Activated CD8-positive, alpha-beta T cell treated with anti-CD3 and anti-CD28 coated beads for 36 hours (primary cell): ENCODE measurements around the gene OR6K2. TPM values are rescaled to one million over a fixed set of nuclear protein-coding genes. Genes with fewer than 3 reads are reported as not detected.

Source experiments
- ATAC-seq: fragments of 200-7000 bp; cut with Tn5 transposase; one replicate; pipeline ENCODE4 v1.10.0; 2021; ENCODE audit warnings: mild to moderate bottlenecking, moderate library complexity
- CTCF ChIA-PET: fragments of 350-600 bp; sonication (Branson Sonifier 250); formaldehyde crosslinking; loops from one replicate; lab custom pipeline; 2021; ENCODE audit warnings: antibody characterized with exemption; lab: Charles Lee
- POLR2A ChIA-PET: fragments of 350-600 bp; sonication (Branson Sonifier 250); formaldehyde crosslinking; loops from one replicate; lab custom pipeline; 2021; ENCODE audit warnings: antibody characterized with exemption; lab: Charles Lee
- DNase-seq: peaks from one replicate; pipeline ENCODE4 v3.0.0-alpha.2; 2020
- H3K27ac Mint-ChIP-seq: one replicate; pipeline ENCODE4 v1.8.0; 2021; ENCODE audit warnings: mild to moderate bottlenecking, mixed read lengths
- H3K27me3 Mint-ChIP-seq: one replicate; pipeline ENCODE4 v1.8.0; 2021; ENCODE audit warnings: mixed read lengths
- H3K36me3 Mint-ChIP-seq: one replicate; pipeline ENCODE4 v1.8.0; 2021; ENCODE audit warnings: low read depth, mixed read lengths
- H3K4me1 Mint-ChIP-seq: one replicate; pipeline ENCODE4 v1.8.0; 2021; ENCODE audit warnings: low read depth, mixed read lengths
- H3K4me3 Mint-ChIP-seq: one replicate; pipeline ENCODE4 v1.8.0; 2021; ENCODE audit warnings: mild to moderate bottlenecking, moderate library complexity, mixed read lengths
- H3K9me3 Mint-ChIP-seq: one replicate; pipeline ENCODE4 v1.8.0; 2021; ENCODE audit warnings: mixed read lengths
- intact Hi-C: fragments of 100-400 bp; cut with micrococcal nuclease; formaldehyde crosslinking; loops from one replicate; pipeline ENCODE4 v1.10.0; 2022
- total RNA-seq, 2 experiments: library from RNA; stranded (reverse); gene quantifications; one replicate each; pipeline ENCODE4 v1.2.3, GENCODE V29; 2021
- TF ChIP-seq, protein P1 (sequence below): fragments of 200-600 bp; IDR thresholded peaks from one replicate; pipeline ENCODE4 v1.8.0; 2022; ENCODE audit warnings: antibody characterized with exemption, mild to moderate bottlenecking

The OR6K2 gene
- total RNA-seq, 2 experiments from 2014 or later = not detected

DNA sequence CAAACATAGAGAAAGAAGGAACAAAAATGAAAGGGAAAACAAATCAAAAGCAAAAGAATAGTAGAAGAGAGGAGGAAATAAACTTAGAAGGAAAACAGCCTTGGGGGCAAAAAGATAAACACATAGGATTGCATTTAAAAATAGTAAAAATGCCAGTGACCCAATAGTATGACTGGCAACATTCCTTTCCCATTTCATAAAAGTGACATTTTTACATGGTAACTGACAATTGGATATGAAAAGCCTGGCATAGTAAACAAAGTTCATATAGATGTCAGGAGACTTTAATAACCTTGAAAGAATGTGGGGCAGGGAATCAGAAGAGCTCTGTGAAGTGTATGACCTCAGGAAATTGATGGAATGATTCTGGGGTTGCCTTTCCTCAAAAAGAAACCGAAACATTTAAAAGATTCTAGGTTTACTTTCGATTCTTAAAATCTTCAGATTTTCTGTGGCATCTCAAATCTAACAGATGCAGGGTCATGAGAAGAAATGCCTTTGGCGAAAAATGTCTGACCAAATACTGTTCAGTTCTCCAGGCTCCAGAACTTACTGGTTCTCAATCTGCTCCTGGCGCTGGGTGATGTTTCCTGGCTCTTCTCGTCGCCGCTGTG is 47.6 kb downstream of the OR6K2 start:
- Mint-ChIP-seq H3K4me1 (peaks cover 2% of the 10 kb centered on the region), H3K9me3 (no peaks in the 10 kb centered on the region), H3K4me3 (no peak overlapping the region), H3K27me3 (peaks cover 7% of the 10 kb centered on the region), H3K27ac (no peak overlapping the region), H3K36me3 (no peaks in the 10 kb centered on the region)
- DNase-seq (no peak), ATAC-seq (no peak)
- ChIA-PET POLR2A (no interaction called here), CTCF (no interaction called here)
- intact Hi-C loops = no loop called here
- TF ChIP-seq, protein P1, sequence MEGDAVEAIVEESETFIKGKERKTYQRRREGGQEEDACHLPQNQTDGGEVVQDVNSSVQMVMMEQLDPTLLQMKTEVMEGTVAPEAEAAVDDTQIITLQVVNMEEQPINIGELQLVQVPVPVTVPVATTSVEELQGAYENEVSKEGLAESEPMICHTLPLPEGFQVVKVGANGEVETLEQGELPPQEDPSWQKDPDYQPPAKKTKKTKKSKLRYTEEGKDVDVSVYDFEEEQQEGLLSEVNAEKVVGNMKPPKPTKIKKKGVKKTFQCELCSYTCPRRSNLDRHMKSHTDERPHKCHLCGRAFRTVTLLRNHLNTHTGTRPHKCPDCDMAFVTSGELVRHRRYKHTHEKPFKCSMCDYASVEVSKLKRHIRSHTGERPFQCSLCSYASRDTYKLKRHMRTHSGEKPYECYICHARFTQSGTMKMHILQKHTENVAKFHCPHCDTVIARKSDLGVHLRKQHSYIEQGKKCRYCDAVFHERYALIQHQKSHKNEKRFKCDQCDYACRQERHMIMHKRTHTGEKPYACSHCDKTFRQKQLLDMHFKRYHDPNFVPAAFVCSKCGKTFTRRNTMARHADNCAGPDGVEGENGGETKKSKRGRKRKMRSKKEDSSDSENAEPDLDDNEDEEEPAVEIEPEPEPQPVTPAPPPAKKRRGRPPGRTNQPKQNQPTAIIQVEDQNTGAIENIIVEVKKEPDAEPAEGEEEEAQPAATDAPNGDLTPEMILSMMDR = no peak

Other genes with a start within 250 kb of the OR6K2 start
- not detected for gene OR10K1, start 238.8 kb downstream of the OR6K2 start, total RNA-seq
- not detected for gene OR10R2, start 228.4 kb downstream of the OR6K2 start, total RNA-seq
- not detected for gene OR6Y1, start 146.2 kb downstream of the OR6K2 start, total RNA-seq
- not detected for gene OR6P1, start 130.1 kb downstream of the OR6K2 start, total RNA-seq
- not detected for gene OR10X1, start 120.8 kb downstream of the OR6K2 start, total RNA-seq
- not detected for gene OR10Z1, start 95.4 kb downstream of the OR6K2 start, total RNA-seq
- gene SPTA1, start 13.9 kb downstream of the OR6K2 start, total RNA-seq = under 1 TPM in 1 of 2 experiments, not detected in 1; 0.31 TPM
- gene OR6K3, start 20.1 kb upstream of the OR6K2 start, total RNA-seq = not detected
- not detected for gene OR6K6, start 54.1 kb upstream of the OR6K2 start, total RNA-seq
- gene OR6N1, start 71.5 kb upstream of the OR6K2 start, total RNA-seq = not detected
- gene OR6N2, start 80.6 kb upstream of the OR6K2 start, total RNA-seq = not detected
- gene MNDA, start 130.7 kb upstream of the OR6K2 start, total RNA-seq = not detected
- 1 to 10 TPM; 7.0 to 8.5 TPM for gene PYHIN1, start 230.9 kb upstream of the OR6K2 start, total RNA-seq